Ovary (tissue), 3 donors: ENCODE results near the gene ADGRD1.

Experiments used
- CTCF ChIP-seq, 3 donors: fragments of 450-650 bp in 2 of 3; fragments of 200-600 bp in 1 of 3; IDR thresholded peaks; one replicate each; pipeline versions ENCODE4 v1.5.1 to v1.8.0; 2016 to 2022; ENCODE audit warnings: antibody characterized with exemption in 3 of 3, mild to moderate bottlenecking in 1 of 3
- POLR2A ChIP-seq: fragments of 450-650 bp; IDR thresholded peaks from one replicate; pipeline ENCODE4 v1.6.1; 2017; ENCODE audit warnings: antibody characterized with exemption, mild to moderate bottlenecking, moderate library complexity
- donor health status: DM: no; HTN: no; CAD: no.

- TF ChIP-seq POLR2A (no peak), CTCF (IDR thresholded peaks at IDR 0.05) (no peak)
These were observed 7.8 kb upstream of the ADGRD1 start for GRCh38 chr12:130945786-130946492.
